ENCODE measurements around the gene WNK2.
A peak's percentile ranks its signal among the peaks of the same experiment; 100 is the strongest.

Gene WNK2

GRCh38 chr9:93200449-93200742 is 16.5 kb downstream of the WNK2 start:
- no peak for DNase-seq

- DNase-seq = no peak
Observed at GRCh38 chr9:93200989-93201334, 17.0 kb downstream of the WNK2 start.

- DNase-seq = no peak
Observed at GRCh38 chr9:93203026-93203717, 19.2 kb downstream of the WNK2 start.

- no peak for DNase-seq
Observed at GRCh38 chr9:93203718-93204469, 20.0 kb downstream of the WNK2 start.

- DNase-seq = no peak
Observed at GRCh38 chr9:93204470-93205043, 20.6 kb downstream of the WNK2 start.

GRCh38 chr9:93205045-93205768 is 21.3 kb downstream of the WNK2 start:
- no peak for DNase-seq

- DNase-seq = no peak
Observed at GRCh38 chr9:93205896-93206575, 22.1 kb downstream of the WNK2 start.

- DNase-seq = no peak
Observed at GRCh38 chr9:93206576-93207155, 22.7 kb downstream of the WNK2 start.

GRCh38 chr9:93207326-93207814 is 23.4 kb downstream of the WNK2 start:
- DNase-seq = no peak

GRCh38 chr9:93207860-93208734 is 24.2 kb downstream of the WNK2 start:
- no peak for DNase-seq

GRCh38 chr9:93209097-93209496 is 25.2 kb downstream of the WNK2 start:
- DNase-seq = no peak

GRCh38 chr9:93209576-93210323 is 25.8 kb downstream of the WNK2 start:
- DNase-seq = no peak

- DNase-seq = no peak
Observed at GRCh38 chr9:93210324-93210973, 26.5 kb downstream of the WNK2 start.

- DNase-seq = no peak
Observed at GRCh38 chr9:93210974-93211653, 27.2 kb downstream of the WNK2 start.

GRCh38 chr9:93211654-93212001 is 27.7 kb downstream of the WNK2 start:
- no peak for DNase-seq

GRCh38 chr9:93212409-93212808 is 28.5 kb downstream of the WNK2 start:
- DNase-seq = no peak

- no peak for DNase-seq
Observed at GRCh38 chr9:93216073-93216365, 32.1 kb downstream of the WNK2 start.

- DNase-seq = peak in 1 of 2 donors; percentile 39
Observed at GRCh38 chr9:93217706-93218105, 33.8 kb downstream of the WNK2 start.

- no peak for DNase-seq
Observed at GRCh38 chr9:93218161-93218560, 34.2 kb downstream of the WNK2 start.
